Bronchial epithelial cell (primary cell): ENCODE measurements around the gene WSCD1. TPM values are rescaled to one million over a fixed set of nuclear protein-coding genes. Genes with fewer than 3 reads are reported as not detected.

ENCODE experiments used
- DNase-seq: peaks from one replicate; pipeline ENCODE4 v3.0.0-alpha.2; 2010; ENCODE audit warnings: low read depth
- FAIRE-seq: peaks from 2 replicates; lab custom pipeline; 2011; peaks lifted over from hg19 to GRCh38; lab: Jason Lieb, UNC
- H3K27me3 ChIP-seq: 2 replicates; pipeline ENCODE4 v1.5.1; 2011; ENCODE audit warnings: low read length; ENCODE audit not compliant: control insufficient read depth, insufficient read depth
- H3K36me3 ChIP-seq: 2 replicates; pipeline ENCODE4 v1.5.1; 2011; ENCODE audit warnings: low read length; ENCODE audit not compliant: control insufficient read depth, insufficient read depth
- H3K4me3 ChIP-seq: 2 replicates; pipeline ENCODE4 v1.5.1; 2011; ENCODE audit warnings: mild to moderate bottlenecking, low read depth, low read length, control low read depth
- total RNA-seq: library from RNA; depleted of rRNA; stranded (reverse); fragments of >200 nt; gene quantifications from 2 replicates; pipeline ENCODE4 v1.2.1, GENCODE V29; 2014
- TF ChIP-seq, protein P1 (sequence below): IDR thresholded peaks from 2 replicates; pipeline ENCODE4 v1.5.1; 2011; ENCODE audit warnings: mild to moderate bottlenecking, moderate library complexity, low read length, control low read depth, inconsistent platforms; ENCODE audit not compliant: insufficient read depth, severe bottlenecking

Gene WSCD1
- total RNA-seq, 1 donor from 2014 or later, result 0.26 TPM

DNA sequence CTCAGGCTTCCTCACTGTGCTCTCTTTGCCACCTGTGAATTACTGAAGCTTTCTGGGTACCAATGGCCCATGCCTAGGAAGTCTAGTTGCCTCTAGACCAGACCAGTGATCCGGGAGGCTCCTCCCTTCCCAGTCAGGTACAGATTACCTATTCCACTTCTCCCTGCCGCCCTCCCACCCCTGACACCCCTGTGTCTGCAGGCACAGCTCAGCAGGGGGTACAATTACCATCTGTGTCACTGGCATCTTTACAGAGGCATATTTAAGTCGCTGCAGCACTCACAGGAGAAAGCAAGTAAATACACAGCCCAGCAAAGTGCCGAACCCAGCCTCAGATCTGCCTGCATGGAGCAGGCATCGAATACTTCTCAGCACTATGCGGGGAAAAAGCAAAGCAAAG lies 5.3 kb upstream of the WSCD1 start:
- Histone ChIP-seq H3K27me3 (peaks cover 13% of the 10 kb centered on the region), H3K36me3 (no peaks in the 10 kb centered on the region), H3K4me3 (no peak overlapping the region)
- no peak for DNase-seq
- no peak for FAIRE-seq
- TF ChIP-seq, protein P1, sequence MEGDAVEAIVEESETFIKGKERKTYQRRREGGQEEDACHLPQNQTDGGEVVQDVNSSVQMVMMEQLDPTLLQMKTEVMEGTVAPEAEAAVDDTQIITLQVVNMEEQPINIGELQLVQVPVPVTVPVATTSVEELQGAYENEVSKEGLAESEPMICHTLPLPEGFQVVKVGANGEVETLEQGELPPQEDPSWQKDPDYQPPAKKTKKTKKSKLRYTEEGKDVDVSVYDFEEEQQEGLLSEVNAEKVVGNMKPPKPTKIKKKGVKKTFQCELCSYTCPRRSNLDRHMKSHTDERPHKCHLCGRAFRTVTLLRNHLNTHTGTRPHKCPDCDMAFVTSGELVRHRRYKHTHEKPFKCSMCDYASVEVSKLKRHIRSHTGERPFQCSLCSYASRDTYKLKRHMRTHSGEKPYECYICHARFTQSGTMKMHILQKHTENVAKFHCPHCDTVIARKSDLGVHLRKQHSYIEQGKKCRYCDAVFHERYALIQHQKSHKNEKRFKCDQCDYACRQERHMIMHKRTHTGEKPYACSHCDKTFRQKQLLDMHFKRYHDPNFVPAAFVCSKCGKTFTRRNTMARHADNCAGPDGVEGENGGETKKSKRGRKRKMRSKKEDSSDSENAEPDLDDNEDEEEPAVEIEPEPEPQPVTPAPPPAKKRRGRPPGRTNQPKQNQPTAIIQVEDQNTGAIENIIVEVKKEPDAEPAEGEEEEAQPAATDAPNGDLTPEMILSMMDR, result no peak

DNA sequence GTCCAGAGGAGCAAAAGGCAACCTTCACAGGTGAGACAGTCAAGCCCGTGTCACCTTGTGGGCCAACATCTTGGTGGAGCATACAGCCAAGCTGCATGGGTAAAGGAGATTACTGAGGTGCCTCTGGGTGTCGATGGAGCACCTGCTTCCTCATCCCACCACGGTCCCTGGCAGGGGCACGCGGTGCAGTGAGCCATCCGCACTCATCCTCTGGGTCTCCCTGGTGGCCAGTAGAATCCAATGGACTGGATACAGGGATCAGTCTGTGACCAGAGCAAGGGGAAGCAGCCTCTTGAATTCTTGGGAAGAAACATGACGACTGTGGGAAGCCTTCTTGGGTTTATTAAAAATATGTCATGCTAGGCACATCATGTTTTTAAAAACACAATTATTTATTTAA lies 4.8 kb upstream of the WSCD1 start:
- no peak overlapping the region for H3K4me3 ChIP-seq
- no peak for DNase-seq
- no peaks in the 10 kb centered on the region for H3K36me3 ChIP-seq
- H3K27me3 ChIP-seq, result peaks cover 14% of the 10 kb centered on the region
- TF ChIP-seq, protein P1, result no peak
- no peak for FAIRE-seq

DNA sequence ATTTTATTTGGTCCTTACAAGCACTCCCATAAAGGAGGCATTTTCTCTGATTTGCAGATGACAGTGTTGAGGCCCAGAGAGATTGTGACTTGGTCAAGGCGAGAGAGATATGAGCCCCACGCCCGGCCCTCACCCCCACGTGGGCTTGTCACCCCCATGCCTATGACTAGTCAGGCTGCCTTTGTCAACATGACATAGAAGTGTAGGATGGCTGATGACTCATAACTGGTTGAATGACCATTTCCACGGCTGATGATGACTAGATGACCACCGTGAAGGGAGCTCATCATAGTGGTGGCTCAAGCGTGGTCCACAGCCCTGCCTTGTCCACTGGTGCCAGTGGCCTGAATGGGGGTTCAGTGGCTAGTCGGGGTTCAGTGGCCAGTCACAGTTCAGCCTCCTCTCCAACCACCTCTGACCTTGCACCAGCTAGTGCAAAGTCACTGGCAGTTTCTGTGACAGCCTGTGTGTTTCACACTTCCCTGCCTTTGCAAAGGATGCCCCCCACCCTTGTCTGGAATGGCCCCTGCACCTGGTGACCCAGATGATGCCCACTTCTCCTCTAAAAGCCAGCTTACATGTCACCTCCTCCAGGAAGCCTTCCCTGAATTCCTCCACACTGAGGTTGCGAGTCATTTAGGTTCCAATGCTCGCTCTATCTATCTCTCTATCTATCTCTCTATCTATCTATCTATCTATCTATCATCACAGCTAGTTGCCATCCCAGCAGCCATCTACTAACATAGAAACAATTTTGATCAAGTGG lies 3.8 kb upstream of the WSCD1 start:
- peak; percentile 8 for DNase-seq
- Histone ChIP-seq H3K36me3 (no peaks in the 10 kb centered on the region), H3K4me3 (no peak overlapping the region), H3K27me3 (peaks cover 19% of the 10 kb centered on the region)
- FAIRE-seq, result no peak
- TF ChIP-seq, protein P1, result no peak

DNA sequence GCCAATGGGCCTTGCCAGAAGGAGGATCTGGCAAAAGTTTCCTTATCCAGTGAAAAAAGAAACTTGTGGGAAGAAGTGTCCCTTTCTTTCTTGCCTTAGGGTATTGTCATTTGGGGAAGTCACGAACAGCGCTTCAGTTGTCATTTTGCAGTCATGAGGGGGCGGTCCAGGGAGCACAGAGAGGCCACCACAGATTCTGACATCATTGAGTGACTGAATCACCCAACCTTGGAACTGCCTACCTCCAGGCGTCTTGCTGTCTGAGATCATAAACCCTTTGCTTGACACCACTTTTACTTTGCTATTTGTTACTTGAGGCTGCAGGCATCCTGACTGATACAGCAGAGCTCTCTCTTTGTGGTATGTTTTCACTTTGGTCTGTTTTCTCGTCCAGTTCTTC lies 3.1 kb upstream of the WSCD1 start:
- Histone ChIP-seq H3K27me3 (peaks cover 26% of the 10 kb centered on the region), H3K4me3 (no peak overlapping the region), H3K36me3 (no peaks in the 10 kb centered on the region)
- TF ChIP-seq, protein P1, result no peak
- no peak for DNase-seq
- FAIRE-seq, result no peak

DNA sequence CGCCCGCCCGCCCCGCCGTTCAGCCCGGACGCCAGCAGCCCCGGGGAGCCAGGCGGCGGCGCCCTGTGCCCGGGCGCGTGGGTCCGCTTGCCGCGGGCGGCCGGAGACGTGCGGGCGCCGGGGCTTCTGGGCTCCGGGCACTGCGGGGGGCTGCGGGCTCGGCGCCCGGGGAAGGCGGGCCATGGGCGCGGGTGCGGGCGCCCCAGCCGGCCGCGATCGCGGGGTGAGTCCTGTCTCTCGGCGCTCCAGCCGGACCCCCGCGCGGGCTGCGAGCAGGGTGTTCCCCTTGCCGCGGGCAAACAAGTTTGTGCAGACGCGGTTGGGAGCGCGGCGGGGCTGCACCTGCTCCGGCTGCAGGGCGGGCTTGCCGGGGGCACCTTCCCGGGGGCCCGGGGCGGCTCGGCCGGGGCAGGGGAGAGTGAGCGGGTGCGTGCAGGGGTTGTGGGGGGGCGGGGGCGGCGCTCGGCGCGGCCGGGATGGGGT lies 292 bp downstream of the WSCD1 start:
- no peak for DNase-seq
- H3K27me3 ChIP-seq, result peaks cover 27% of the 10 kb centered on the region
- TF ChIP-seq, protein P1, result no peak
- no peak for FAIRE-seq
- no peaks in the 10 kb centered on the region for H3K36me3 ChIP-seq
- H3K4me3 ChIP-seq, result no peak overlapping the region

DNA sequence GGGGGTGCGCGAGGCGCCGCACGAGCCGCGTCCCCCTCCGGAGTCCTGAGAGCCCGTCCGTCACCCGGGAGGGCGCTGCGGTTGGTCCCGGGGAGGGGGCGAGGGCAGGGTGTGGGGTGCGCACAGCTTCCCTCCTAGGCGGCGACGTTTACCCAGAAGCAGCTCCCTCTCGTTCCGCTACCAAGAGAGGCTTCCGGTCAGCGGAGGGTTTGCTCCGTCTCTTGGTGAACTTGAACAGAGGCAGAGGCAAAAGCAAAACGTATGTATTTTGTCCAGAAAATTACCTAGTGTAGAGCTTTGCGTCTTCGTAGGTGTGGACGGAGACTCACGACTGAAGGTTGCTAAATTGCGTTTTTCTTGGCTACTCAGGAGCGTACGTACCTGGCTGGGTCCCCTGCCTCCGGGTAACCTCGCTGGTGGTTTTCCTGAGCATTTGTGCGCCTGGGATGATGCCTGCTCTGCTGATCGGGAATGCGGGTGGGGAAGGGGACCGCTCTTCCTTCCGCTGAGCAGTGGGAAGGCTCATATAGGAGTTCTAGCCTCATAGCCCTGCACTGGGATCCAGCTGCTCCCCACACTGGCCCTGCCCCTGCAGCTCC lies 833 bp downstream of the WSCD1 start:
- Histone ChIP-seq H3K4me3 (no peak overlapping the region), H3K36me3 (no peaks in the 10 kb centered on the region), H3K27me3 (peaks cover 27% of the 10 kb centered on the region)
- TF ChIP-seq, protein P1, result no peak
- FAIRE-seq (no peak), DNase-seq (no peak)
